ENCODE results near the gene GSTM5. TPM values are rescaled to one million over a fixed set of nuclear protein-coding genes. Genes with fewer than 3 reads are reported as not detected.

GSTM5 gene
- total RNA-seq, 1 donor from 2014 or later = 0.23 TPM

GRCh38 chr1:109756848-109757521 is 44.9 kb downstream of the GSTM5 start:
- H3K27me3 Mint-ChIP-seq (ENCODE audit: low read depth) = no peaks in the 10 kb centered on the region
- H3K27ac Mint-ChIP-seq (ENCODE audit: unreplicated experiment) = no peak overlapping the region
- no peaks in the 10 kb centered on the region for H3K9me3 Mint-ChIP-seq
- no peak for DNase-seq (ENCODE audit: low read depth, low spot score)
- no peaks in the 10 kb centered on the region for H3K36me3 Mint-ChIP-seq (ENCODE audit: low read depth)
- no peak overlapping the region for H3K4me3 Mint-ChIP-seq
- TF ChIP-seq CTCF (conservative IDR thresholded peaks at IDR 0.05) = no peak
- H3K4me1 Mint-ChIP-seq = no peaks in the 10 kb centered on the region

- no peak for DNase-seq (ENCODE audit: low read depth, low spot score)
- H3K4me1 Mint-ChIP-seq = no peaks in the 10 kb centered on the region
- no peak for TF ChIP-seq CTCF (conservative IDR thresholded peaks at IDR 0.05)
These were observed 46.1 kb downstream of the GSTM5 start for GRCh38 chr1:109757936-109758786.

GRCh38 chr1:109759513-109760334 is 47.7 kb downstream of the GSTM5 start:
- no peaks in the 10 kb centered on the region for H3K9me3 Mint-ChIP-seq
- no peak for DNase-seq (ENCODE audit: low read depth, low spot score)
- H3K27me3 Mint-ChIP-seq (ENCODE audit: low read depth) = no peaks in the 10 kb centered on the region
- no peaks in the 10 kb centered on the region for H3K36me3 Mint-ChIP-seq (ENCODE audit: low read depth)
- TF ChIP-seq CTCF (conservative IDR thresholded peaks at IDR 0.05) = no peak
- peak overlapping the region; percentile 43 for H3K27ac Mint-ChIP-seq (ENCODE audit: unreplicated experiment)
- H3K4me3 Mint-ChIP-seq = no peak overlapping the region
- H3K4me1 Mint-ChIP-seq = no peaks in the 10 kb centered on the region

More at GRCh38 chr1:109757936-109758786, 46.1 kb downstream of the GSTM5 start:
- no peaks in the 10 kb centered on the region for H3K9me3 Mint-ChIP-seq
- H3K4me3 Mint-ChIP-seq = no peak overlapping the region
- no peaks in the 10 kb centered on the region for H3K27me3 Mint-ChIP-seq (ENCODE audit: low read depth)
- H3K36me3 Mint-ChIP-seq (ENCODE audit: low read depth) = no peaks in the 10 kb centered on the region
- H3K27ac Mint-ChIP-seq (ENCODE audit: unreplicated experiment) = no peak overlapping the region

GRCh38 chr1:109760581-109761226 is 48.7 kb downstream of the GSTM5 start:
- H3K4me3 Mint-ChIP-seq = no peak overlapping the region
- H3K27me3 Mint-ChIP-seq (ENCODE audit: low read depth) = no peaks in the 10 kb centered on the region
- DNase-seq (ENCODE audit: low read depth, low spot score) = no peak
- H3K4me1 Mint-ChIP-seq = no peaks in the 10 kb centered on the region
- H3K36me3 Mint-ChIP-seq (ENCODE audit: low read depth) = no peaks in the 10 kb centered on the region
- H3K27ac Mint-ChIP-seq (ENCODE audit: unreplicated experiment) = no peak overlapping the region
- no peak for TF ChIP-seq CTCF (conservative IDR thresholded peaks at IDR 0.05)
- no peaks in the 10 kb centered on the region for H3K9me3 Mint-ChIP-seq

All from neural crest cell (in vitro differentiated cells).